ENCODE data around the gene A4GALT. TPM values are rescaled to one million over a fixed set of nuclear protein-coding genes. Genes with fewer than 3 reads are reported as not detected.

The A4GALT gene
- total RNA-seq, 1 donor from 2014 or later = 32.8 TPM

DNA sequence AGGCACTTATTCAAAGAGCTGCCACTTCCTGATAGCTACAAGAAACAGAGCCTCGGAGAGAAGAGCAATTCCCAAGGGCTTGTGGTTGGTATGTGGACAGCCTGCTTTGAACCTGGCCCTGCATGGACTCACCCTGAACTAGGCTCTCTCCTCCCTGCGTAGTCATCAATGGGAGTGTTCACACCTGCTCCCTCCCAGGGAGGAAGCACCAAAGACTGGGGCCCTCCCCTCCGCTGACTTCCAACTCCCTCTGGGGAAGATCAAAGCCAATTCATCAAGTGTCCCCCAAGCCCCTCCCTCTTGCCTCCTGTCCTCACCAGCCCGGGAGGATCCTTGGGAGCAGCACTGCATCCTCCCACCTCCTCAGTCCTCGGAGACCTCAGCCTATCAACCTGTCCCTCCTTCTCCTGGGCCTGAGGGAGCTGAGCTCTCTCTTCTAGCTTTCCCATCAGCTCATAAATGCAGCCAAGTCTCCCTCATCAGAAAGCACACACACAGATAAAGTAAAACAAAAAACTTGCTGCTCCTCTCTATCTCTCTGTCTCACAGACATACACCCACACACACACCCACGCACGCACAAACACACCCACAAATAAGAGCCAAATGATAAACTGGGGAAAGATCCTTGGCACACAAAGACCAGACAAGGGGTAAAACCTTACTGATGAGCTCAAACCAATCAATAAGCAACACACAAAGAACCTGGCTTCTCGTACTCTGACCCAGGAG is 3.3 kb downstream of the A4GALT start:
- H3K4me1 Mint-ChIP-seq (ENCODE audit: unreplicated experiment) = peaks cover 39% of the 10 kb centered on the region
- peaks cover 5% of the 10 kb centered on the region for H3K27me3 Mint-ChIP-seq (ENCODE audit: unreplicated experiment)
- no peaks in the 10 kb centered on the region for H3K9me3 Mint-ChIP-seq (ENCODE audit: unreplicated experiment)
- TF ChIP-seq CTCF (IDR thresholded peaks at IDR 0.05) = no peak
- peaks cover 7% of the 10 kb centered on the region for H3K36me3 Mint-ChIP-seq (ENCODE audit: unreplicated experiment)
- H3K27ac Mint-ChIP-seq (ENCODE audit: unreplicated experiment) = peak overlapping the region; percentile 7
- H3K4me3 Mint-ChIP-seq (ENCODE audit: unreplicated experiment) = no peak overlapping the region
- DNase-seq (ENCODE audit: extremely low spot score, unreplicated experiment) = no peak

GRCh38 chr22:42716649-42717127 is 4.0 kb downstream of the A4GALT start:
- no peak for TF ChIP-seq CTCF (IDR thresholded peaks at IDR 0.05)
- Mint-ChIP-seq H3K4me1 (ENCODE audit: unreplicated experiment) (peaks cover 43% of the 10 kb centered on the region), H3K4me3 (ENCODE audit: unreplicated experiment) (no peak overlapping the region), H3K27ac (ENCODE audit: unreplicated experiment) (no peak overlapping the region), H3K36me3 (ENCODE audit: unreplicated experiment) (peaks cover 10% of the 10 kb centered on the region), H3K27me3 (ENCODE audit: unreplicated experiment) (peaks cover 5% of the 10 kb centered on the region), H3K9me3 (ENCODE audit: unreplicated experiment) (no peaks in the 10 kb centered on the region)
- DNase-seq (ENCODE audit: extremely low spot score, unreplicated experiment) = no peak

GRCh38 chr22:42716221-42716620 is 4.4 kb downstream of the A4GALT start:
- H3K27me3 Mint-ChIP-seq (ENCODE audit: unreplicated experiment) = peaks cover 2% of the 10 kb centered on the region
- peaks cover 43% of the 10 kb centered on the region for H3K4me1 Mint-ChIP-seq (ENCODE audit: unreplicated experiment)
- no peak overlapping the region for H3K27ac Mint-ChIP-seq (ENCODE audit: unreplicated experiment)
- H3K36me3 Mint-ChIP-seq (ENCODE audit: unreplicated experiment) = peaks cover 13% of the 10 kb centered on the region
- DNase-seq (ENCODE audit: extremely low spot score, unreplicated experiment) = no peak
- no peak for TF ChIP-seq CTCF (IDR thresholded peaks at IDR 0.05)
- H3K4me3 Mint-ChIP-seq (ENCODE audit: unreplicated experiment) = no peak overlapping the region
- no peaks in the 10 kb centered on the region for H3K9me3 Mint-ChIP-seq (ENCODE audit: unreplicated experiment)

DNA sequence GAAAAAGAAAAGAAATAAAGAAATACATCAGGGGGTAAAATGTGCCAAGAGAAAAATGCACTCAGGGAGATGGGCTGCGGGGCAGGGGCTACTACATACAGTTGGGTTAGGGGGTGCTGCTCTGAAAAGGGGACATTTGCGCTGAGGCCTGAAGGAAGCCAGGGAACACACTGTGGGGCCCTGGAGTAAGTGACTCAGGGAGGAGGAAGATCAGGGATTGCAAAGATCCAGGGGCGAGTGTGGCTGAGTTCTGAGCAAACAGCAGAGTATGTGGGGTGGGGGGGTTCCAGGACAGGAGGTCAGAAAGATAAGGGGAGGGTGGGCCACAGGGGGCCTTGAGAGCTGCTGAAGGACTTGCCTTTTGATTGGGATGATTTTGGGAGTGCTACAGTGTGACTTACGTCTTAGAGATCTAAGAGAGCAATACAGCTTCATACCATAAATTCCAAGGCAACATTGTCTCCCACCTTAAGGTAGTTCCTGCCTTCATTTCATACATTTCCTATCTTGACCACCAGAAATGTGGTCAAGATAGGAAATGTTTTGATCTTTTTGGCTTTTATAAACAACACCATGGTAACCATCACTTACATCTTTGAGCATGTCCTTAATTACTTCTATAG is 5.8 kb downstream of the A4GALT start:
- Mint-ChIP-seq H3K36me3 (ENCODE audit: unreplicated experiment) (peaks cover 20% of the 10 kb centered on the region), H3K4me1 (ENCODE audit: unreplicated experiment) (peaks cover 43% of the 10 kb centered on the region), H3K4me3 (ENCODE audit: unreplicated experiment) (no peak overlapping the region), H3K27me3 (ENCODE audit: unreplicated experiment) (no peaks in the 10 kb centered on the region), H3K9me3 (ENCODE audit: unreplicated experiment) (peaks cover 2% of the 10 kb centered on the region), H3K27ac (ENCODE audit: unreplicated experiment) (no peak overlapping the region)
- TF ChIP-seq CTCF (IDR thresholded peaks at IDR 0.05) = no peak
- DNase-seq (ENCODE audit: extremely low spot score, unreplicated experiment) = no peak

GRCh38 chr22:42714308-42714707 is 6.4 kb downstream of the A4GALT start:
- Mint-ChIP-seq H3K4me3 (ENCODE audit: unreplicated experiment) (no peak overlapping the region), H3K27me3 (ENCODE audit: unreplicated experiment) (no peaks in the 10 kb centered on the region), H3K4me1 (ENCODE audit: unreplicated experiment) (peaks cover 38% of the 10 kb centered on the region), H3K27ac (ENCODE audit: unreplicated experiment) (no peak overlapping the region), H3K9me3 (ENCODE audit: unreplicated experiment) (peaks cover 5% of the 10 kb centered on the region), H3K36me3 (ENCODE audit: unreplicated experiment) (peaks cover 22% of the 10 kb centered on the region)
- no peak for TF ChIP-seq CTCF (IDR thresholded peaks at IDR 0.05)
- DNase-seq (ENCODE audit: extremely low spot score, unreplicated experiment) = no peak

Data from osteocyte (in vitro differentiated cells).